ENCODE measurements around the gene SRRM5. TPM values are rescaled to one million over a fixed set of nuclear protein-coding genes. Genes with fewer than 3 reads are reported as not detected.

The SRRM5 gene
- total and polyA plus RNA-seq, 2 of the 13 experiments (the other 11 are each of a cell fraction or from before 2014, with no cell fraction given): 0.11 to 0.16 TPM

DNA sequence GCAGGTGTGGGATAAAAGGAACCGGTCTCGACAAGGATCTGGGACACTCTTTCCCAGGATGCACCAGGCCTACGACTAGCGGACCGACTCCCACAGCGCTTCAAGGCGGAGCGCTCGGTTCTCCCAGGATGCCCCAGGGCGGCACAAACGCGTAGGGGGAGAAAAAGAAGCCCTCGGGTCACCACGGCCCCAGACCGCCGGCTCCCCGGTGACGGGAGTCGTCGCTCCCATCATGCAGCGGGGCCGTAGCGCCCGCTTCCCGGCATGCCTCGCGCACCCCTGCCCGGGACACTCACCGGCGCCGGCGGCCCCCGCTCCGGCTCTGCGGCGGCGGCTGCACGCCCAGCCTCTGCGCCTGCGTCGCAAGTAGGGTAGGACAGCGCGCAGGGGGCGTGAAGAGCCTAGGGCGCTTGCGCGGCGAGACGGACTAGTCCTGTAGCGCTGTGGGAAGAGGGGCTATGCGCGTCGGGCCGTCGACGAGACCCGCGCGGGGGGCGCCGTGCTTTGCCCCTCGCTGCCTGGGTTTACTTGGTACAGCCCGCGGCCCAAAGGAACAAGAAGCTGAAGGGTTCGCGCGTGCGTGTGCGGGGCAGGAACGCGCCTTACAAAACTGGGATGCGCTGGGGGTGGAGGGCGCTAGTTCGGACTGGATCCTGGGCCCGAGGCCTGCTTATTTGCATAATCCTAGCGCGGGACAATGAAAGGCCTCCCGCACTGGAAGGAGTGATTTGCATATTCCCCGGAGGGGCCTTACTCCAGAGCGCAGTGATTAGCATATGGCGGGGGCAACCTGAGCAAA, 7.6 kb downstream of the SRRM5 start, which contains the start of gene ZNF428 (continued):
- TF ChIP-seq ZNF232 (CRISPR knock-in tag; IDR thresholded peaks at IDR 0.05; ENCODE audit: borderline replicate concordance) (no peak; the same call in 1 of the 2 replicates), ZNF260 (CRISPR knock-in tag; IDR thresholded peaks at IDR 0.05; ENCODE audit: borderline replicate concordance, low read depth) (0 out of 2 replicates have a peak, but pooled peaks have one; percentile 66), MTA3 (CRISPR knock-in tag; IDR thresholded peaks at IDR 0.05) (no peak), ONECUT2 (CRISPR knock-in tag; IDR thresholded peaks at IDR 0.05) (no peak; the same call in 1 of the 2 replicates), ZNF17 (CRISPR knock-in tag; IDR thresholded peaks at IDR 0.05) (no peak), ZNF329 (CRISPR knock-in tag; IDR thresholded peaks at IDR 0.05; ENCODE audit: low read depth) (peak; percentile 69), ZSCAN25 (CRISPR knock-in tag; IDR thresholded peaks at IDR 0.05) (peak; percentile 66)
- TF ChIP-seq, protein P1, sequence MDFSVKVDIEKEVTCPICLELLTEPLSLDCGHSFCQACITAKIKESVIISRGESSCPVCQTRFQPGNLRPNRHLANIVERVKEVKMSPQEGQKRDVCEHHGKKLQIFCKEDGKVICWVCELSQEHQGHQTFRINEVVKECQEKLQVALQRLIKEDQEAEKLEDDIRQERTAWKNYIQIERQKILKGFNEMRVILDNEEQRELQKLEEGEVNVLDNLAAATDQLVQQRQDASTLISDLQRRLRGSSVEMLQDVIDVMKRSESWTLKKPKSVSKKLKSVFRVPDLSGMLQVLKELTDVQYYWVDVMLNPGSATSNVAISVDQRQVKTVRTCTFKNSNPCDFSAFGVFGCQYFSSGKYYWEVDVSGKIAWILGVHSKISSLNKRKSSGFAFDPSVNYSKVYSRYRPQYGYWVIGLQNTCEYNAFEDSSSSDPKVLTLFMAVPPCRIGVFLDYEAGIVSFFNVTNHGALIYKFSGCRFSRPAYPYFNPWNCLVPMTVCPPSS (IDR thresholded peaks at IDR 0.05): no peak
- TF ChIP-seq, protein P2, sequence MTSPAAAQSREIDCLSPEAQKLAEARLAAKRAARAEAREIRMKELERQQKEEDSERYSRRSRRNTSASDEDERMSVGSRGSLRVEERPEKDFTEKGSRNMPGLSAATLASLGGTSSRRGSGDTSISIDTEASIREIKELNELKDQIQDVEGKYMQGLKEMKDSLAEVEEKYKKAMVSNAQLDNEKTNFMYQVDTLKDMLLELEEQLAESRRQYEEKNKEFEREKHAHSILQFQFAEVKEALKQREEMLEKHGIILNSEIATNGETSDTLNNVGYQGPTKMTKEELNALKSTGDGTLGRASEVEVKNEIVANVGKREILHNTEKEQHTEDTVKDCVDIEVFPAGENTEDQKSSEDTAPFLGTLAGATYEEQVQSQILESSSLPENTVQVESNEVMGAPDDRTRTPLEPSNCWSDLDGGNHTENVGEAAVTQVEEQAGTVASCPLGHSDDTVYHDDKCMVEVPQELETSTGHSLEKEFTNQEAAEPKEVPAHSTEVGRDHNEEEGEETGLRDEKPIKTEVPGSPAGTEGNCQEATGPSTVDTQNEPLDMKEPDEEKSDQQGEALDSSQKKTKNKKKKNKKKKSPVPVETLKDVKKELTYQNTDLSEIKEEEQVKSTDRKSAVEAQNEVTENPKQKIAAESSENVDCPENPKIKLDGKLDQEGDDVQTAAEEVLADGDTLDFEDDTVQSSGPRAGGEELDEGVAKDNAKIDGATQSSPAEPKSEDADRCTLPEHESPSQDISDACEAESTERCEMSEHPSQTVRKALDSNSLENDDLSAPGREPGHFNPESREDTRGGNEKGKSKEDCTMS (CRISPR knock-in tag; conservative IDR thresholded peaks at IDR 0.05): no peak
- TF ChIP-seq, protein P3, sequence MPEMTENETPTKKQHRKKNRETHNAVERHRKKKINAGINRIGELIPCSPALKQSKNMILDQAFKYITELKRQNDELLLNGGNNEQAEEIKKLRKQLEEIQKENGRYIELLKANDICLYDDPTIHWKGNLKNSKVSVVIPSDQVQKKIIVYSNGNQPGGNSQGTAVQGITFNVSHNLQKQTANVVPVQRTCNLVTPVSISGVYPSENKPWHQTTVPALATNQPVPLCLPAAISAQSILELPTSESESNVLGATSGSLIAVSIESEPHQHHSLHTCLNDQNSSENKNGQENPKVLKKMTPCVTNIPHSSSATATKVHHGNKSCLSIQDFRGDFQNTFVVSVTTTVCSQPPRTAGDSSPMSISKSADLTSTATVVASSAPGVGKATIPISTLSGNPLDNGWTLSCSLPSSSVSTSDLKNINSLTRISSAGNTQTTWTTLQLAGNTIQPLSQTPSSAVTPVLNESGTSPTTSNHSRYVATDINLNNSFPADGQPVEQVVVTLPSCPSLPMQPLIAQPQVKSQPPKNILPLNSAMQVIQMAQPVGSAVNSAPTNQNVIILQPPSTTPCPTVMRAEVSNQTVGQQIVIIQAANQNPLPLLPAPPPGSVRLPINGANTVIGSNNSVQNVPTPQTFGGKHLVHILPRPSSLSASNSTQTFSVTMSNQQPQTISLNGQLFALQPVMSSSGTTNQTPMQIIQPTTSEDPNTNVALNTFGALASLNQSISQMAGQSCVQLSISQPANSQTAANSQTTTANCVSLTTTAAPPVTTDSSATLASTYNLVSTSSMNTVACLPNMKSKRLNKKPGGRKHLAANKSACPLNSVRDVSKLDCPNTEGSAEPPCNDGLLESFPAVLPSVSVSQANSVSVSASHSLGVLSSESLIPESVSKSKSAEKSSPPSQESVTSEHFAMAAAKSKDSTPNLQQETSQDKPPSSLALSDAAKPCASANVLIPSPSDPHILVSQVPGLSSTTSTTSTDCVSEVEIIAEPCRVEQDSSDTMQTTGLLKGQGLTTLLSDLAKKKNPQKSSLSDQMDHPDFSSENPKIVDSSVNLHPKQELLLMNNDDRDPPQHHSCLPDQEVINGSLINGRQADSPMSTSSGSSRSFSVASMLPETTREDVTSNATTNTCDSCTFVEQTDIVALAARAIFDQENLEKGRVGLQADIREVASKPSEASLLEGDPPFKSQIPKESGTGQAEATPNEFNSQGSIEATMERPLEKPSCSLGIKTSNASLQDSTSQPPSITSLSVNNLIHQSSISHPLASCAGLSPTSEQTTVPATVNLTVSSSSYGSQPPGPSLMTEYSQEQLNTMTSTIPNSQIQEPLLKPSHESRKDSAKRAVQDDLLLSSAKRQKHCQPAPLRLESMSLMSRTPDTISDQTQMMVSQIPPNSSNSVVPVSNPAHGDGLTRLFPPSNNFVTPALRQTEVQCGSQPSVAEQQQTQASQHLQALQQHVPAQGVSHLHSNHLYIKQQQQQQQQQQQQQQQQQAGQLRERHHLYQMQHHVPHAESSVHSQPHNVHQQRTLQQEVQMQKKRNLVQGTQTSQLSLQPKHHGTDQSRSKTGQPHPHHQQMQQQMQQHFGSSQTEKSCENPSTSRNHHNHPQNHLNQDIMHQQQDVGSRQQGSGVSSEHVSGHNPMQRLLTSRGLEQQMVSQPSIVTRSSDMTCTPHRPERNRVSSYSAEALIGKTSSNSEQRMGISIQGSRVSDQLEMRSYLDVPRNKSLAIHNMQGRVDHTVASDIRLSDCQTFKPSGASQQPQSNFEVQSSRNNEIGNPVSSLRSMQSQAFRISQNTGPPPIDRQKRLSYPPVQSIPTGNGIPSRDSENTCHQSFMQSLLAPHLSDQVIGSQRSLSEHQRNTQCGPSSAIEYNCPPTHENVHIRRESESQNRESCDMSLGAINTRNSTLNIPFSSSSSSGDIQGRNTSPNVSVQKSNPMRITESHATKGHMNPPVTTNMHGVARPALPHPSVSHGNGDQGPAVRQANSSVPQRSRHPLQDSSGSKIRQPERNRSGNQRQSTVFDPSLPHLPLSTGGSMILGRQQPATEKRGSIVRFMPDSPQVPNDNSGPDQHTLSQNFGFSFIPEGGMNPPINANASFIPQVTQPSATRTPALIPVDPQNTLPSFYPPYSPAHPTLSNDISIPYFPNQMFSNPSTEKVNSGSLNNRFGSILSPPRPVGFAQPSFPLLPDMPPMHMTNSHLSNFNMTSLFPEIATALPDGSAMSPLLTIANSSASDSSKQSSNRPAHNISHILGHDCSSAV (CRISPR knock-in tag; IDR thresholded peaks at IDR 0.05; ENCODE audit: borderline replicate concordance): no peak
- TF ChIP-seq, protein P4, sequence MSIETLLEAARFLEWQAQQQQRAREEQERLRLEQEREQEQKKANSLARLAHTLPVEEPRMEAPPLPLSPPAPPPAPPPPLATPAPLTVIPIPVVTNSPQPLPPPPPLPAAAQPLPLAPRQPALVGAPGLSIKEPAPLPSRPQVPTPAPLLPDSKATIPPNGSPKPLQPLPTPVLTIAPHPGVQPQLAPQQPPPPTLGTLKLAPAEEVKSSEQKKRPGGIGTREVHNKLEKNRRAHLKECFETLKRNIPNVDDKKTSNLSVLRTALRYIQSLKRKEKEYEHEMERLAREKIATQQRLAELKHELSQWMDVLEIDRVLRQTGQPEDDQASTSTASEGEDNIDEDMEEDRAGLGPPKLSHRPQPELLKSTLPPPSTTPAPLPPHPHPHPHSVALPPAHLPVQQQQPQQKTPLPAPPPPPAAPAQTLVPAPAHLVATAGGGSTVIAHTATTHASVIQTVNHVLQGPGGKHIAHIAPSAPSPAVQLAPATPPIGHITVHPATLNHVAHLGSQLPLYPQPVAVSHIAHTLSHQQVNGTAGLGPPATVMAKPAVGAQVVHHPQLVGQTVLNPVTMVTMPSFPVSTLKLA (IDR thresholded peaks at IDR 0.05): no peak
- TF ChIP-seq, protein P5, sequence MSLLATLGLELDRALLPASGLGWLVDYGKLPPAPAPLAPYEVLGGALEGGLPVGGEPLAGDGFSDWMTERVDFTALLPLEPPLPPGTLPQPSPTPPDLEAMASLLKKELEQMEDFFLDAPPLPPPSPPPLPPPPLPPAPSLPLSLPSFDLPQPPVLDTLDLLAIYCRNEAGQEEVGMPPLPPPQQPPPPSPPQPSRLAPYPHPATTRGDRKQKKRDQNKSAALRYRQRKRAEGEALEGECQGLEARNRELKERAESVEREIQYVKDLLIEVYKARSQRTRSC (CRISPR knock-in tag; IDR thresholded peaks at IDR 0.05; ENCODE audit: low read depth): 0 out of 2 replicates have a peak, but pooled peaks have one; percentile 33

All from HepG2 (cell line).